ENCODE data around the gene HRAS. TPM values are rescaled to one million over a fixed set of nuclear protein-coding genes. Genes with fewer than 3 reads are reported as not detected.

HRAS gene
- polyA plus RNA-seq, 2 of the 4 experiments (the other 2 are of a cell fraction): 56.3 to 86.9 TPM

GRCh38 chr11:578276-579035, 43.1 kb upstream of the HRAS start:
- ChIA-PET POLR2A (no interaction called here), CTCF (interaction anchor here (1.1 to 1.8 kb wide), 2 partner anchors 26 to 144 kb away, joined by 4 to 7 read pairs; no protein-coding TSS in a partner anchor)
- Histone ChIP-seq H3K4me2 (peak overlapping the region; percentile 88), H3K9me3 (no peaks in the 10 kb centered on the region), H3K4me1 (peaks cover 26% of the 10 kb centered on the region), H3K4me3 (peak overlapping the region; percentile 91), H3K27ac (peak overlapping the region in 1 of 2 experiments; percentile 98; a peak in 2 of 6 replicates)
- TF ChIP-seq MAZ (IDR thresholded peaks at IDR 0.05; ENCODE audit: borderline replicate concordance, low read depth, low read length) (no peak), ZNF302 (CRISPR knock-in tag; IDR thresholded peaks at IDR 0.05) (no peak), SREBF2 (IDR thresholded peaks at IDR 0.05) (no peak), BCL3 (IDR thresholded peaks at IDR 0.05) (no peak), CHD4 (IDR thresholded peaks at IDR 0.05; ENCODE audit: borderline replicate concordance) (no peak), KDM1A (IDR thresholded peaks at IDR 0.05; ENCODE audit: low read depth) (no peak), KDM5A (IDR thresholded peaks at IDR 0.05) (no peak), FOXS1 (CRISPR knock-in tag; IDR thresholded peaks at IDR 0.05) (no peak), RARB (CRISPR knock-in tag; IDR thresholded peaks at IDR 0.05) (no peak)
- ATAC-seq (no peak), DNase-seq (ENCODE audit: low read depth in 1 of 2, low spot score in 1 of 2) (no peak), FAIRE-seq (no peak)
- 77% methylated on average over 21 of the region's 21 CpGs for WGBS (ENCODE audit: missing lambda C conversion rate)

- ChIA-PET POLR2A (no interaction called here), CTCF (interaction anchor here (0.9 kb wide), 1 partner anchor 22 kb away, joined by 3 read pairs; no protein-coding TSS in a partner anchor)
- Histone ChIP-seq H3K4me2 (peak overlapping the region; percentile 88), H3K4me3 (peak overlapping the region; percentile 91), H3K9me3 (no peaks in the 10 kb centered on the region), H3K27ac (peak overlapping the region; percentile 97 to 98; a peak in 4 of 6 replicates), H3K4me1 (peaks cover 26% of the 10 kb centered on the region)
- DNase-seq (ENCODE audit: low read depth in 1 of 2, low spot score in 1 of 2) (no peak), ATAC-seq (no peak), FAIRE-seq (no peak)
- no peak for TF ChIP-seq RAD21 (conservative IDR thresholded peaks at IDR 0.05 in 1 of 2, IDR thresholded peaks at IDR 0.05 in 1 of 2)
- no peak for TF ChIP-seq ESRRA (IDR thresholded peaks at IDR 0.05; ENCODE audit: borderline replicate concordance, low read length)
- no peak for TF ChIP-seq RARB (CRISPR knock-in tag; IDR thresholded peaks at IDR 0.05)
- TF ChIP-seq FOSL2 (IDR thresholded peaks at IDR 0.05): no peak
- no peak for TF ChIP-seq FOSL2 (CRISPR knock-in tag; IDR thresholded peaks at IDR 0.05)
- no peak for TF ChIP-seq CBX8 (IDR thresholded peaks at IDR 0.05)
- TF ChIP-seq HOXA7 (CRISPR knock-in tag; IDR thresholded peaks at IDR 0.05): no peak
- no peak for TF ChIP-seq NFE2L2 (conservative IDR thresholded peaks at IDR 0.05; ENCODE audit: low read length)
- TF ChIP-seq CHD2 (IDR thresholded peaks at IDR 0.05; ENCODE audit: low read length, partially characterized antibody): no peak
- no peak for TF ChIP-seq CHD4 (IDR thresholded peaks at IDR 0.05; ENCODE audit: borderline replicate concordance)
- TF ChIP-seq PBX3 (IDR thresholded peaks at IDR 0.05): no peak
- TF ChIP-seq EP300 (IDR thresholded peaks at IDR 0.05): no peak
- no peak for TF ChIP-seq KDM1A (IDR thresholded peaks at IDR 0.05; ENCODE audit: low read depth)
- no peak for TF ChIP-seq FOXS1 (CRISPR knock-in tag; IDR thresholded peaks at IDR 0.05)
- TF ChIP-seq ATOH8 (CRISPR knock-in tag; IDR thresholded peaks at IDR 0.05; ENCODE audit: low read depth): no peak
- no peak for TF ChIP-seq JUNB (IDR thresholded peaks at IDR 0.05)
- TF ChIP-seq ZC3H11A (IDR thresholded peaks at IDR 0.05): no peak
- no peak for TF ChIP-seq PHF8 (IDR thresholded peaks at IDR 0.05; ENCODE audit: borderline replicate concordance, low read depth)
- 39% methylated on average over 6 of the region's 6 CpGs for WGBS (ENCODE audit: missing lambda C conversion rate)
These were observed 42.2 kb upstream of the HRAS start for GRCh38 chr11:577611-577894.

Measured in A549 (cell line).